Kidney epithelial cell (primary cell): Measurements from ENCODE around the gene ETV5. TPM values are rescaled to one million over a fixed set of nuclear protein-coding genes. Genes with fewer than 3 reads are reported as not detected.

Source experiments
- DNase-seq: peaks from one replicate; pipeline ENCODE4 v3.0.0-alpha.2; 2010; ENCODE audit warnings: low read depth
- H3K27me3 ChIP-seq: 2 replicates; pipeline ENCODE4 v1.6.0; 2011; ENCODE audit warnings: low read length; ENCODE audit not compliant: control insufficient read depth, insufficient read depth
- H3K36me3 ChIP-seq: 2 replicates; pipeline ENCODE4 v1.5.1; 2011; ENCODE audit warnings: low read length; ENCODE audit not compliant: control insufficient read depth, insufficient read depth
- H3K4me3 ChIP-seq: 2 replicates; pipeline ENCODE4 v1.5.1; 2011; ENCODE audit warnings: low read depth, mild to moderate bottlenecking, control low read depth, low read length
- CTCF ChIP-seq: IDR thresholded peaks from 2 replicates; pipeline ENCODE4 v1.5.1; 2011; ENCODE audit warnings: mild to moderate bottlenecking, moderate library complexity, low read length, control low read depth, inconsistent platforms; ENCODE audit not compliant: insufficient read depth, poor library complexity, severe bottlenecking
- total RNA-seq: library from RNA; depleted of rRNA; stranded (reverse); fragments of >200 nt; gene quantifications from 2 replicates; pipeline ENCODE4 v1.2.3, GENCODE V29; 2015

Gene ETV5
- total RNA-seq, 1 donor from 2014 or later: 33.1 TPM

- Histone ChIP-seq H3K27me3 (no peaks in the 10 kb centered on the region), H3K36me3 (no peaks in the 10 kb centered on the region), H3K4me3 (no peak overlapping the region)
- no peak for TF ChIP-seq CTCF
- no peak for DNase-seq
Observed at GRCh38 chr3:186094271-186094670, 14.6 kb downstream of the ETV5 start.

DNA sequence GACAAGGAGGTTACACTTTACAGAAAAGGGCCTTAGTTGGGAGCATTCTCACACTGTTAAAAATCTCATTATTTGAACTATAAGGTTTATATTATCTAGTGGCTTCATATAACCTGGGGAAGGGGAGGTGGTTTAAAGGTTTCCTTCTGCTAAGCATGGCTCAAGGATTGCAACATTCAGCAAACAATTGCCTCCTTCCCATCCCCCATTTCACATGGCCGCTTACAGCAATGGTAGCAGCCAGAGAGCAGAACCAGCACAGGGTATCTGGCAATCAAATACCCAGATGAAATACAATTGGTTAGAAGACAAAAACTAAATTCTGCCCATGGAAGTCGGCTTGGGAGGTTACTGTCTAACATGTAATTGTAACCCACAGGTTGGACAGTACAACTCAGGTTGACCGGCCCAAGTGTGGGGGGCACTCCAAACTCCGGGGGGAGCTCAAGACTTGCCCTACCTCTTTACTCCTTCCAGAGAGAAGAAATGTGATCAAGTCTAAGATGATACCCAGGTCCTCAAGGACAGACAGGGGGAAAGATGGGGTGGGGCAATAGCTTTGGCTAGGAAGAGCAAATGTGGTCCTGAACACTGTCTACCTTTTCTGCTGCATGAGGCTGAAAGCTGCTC is 15.5 kb downstream of the ETV5 start:
- TF ChIP-seq CTCF: peak; percentile 15
- DNase-seq: no peak
- Histone ChIP-seq H3K36me3 (no peaks in the 10 kb centered on the region), H3K27me3 (no peaks in the 10 kb centered on the region), H3K4me3 (no peak overlapping the region)

DNA sequence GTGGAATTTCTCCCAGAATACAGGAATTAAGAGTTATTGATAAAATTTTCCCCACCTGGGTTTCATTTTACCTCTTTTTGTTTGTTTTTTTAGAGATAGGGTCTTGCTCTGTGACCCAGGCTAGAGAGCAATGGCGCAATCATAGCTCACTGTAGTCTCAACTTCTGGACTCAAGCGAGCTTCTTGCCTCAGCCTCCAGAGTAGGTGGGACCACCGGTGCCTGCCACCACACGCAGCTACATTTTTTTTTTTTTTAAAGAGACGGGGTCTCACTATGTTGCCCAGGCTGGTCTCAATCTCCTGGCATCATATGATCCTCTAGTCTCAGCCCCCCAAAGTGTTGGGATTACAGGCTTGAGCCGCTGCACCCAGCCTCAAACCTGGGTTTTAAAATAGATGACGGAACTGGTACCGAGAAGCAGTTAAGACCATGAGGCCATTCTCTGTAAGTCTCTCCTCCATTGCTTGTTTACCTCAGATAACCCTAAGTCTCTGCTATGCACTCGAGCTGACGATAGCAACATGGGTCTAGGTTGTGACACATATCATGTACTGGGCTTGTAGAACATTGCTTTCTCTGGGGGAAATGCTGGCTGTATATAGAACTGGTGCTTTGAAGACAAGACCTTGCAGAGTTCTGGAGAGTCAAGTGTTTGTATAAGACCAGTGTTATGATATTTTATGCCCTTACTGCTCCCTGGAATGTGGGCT is 16.4 kb downstream of the ETV5 start:
- Histone ChIP-seq H3K27me3 (no peaks in the 10 kb centered on the region), H3K36me3 (no peaks in the 10 kb centered on the region), H3K4me3 (no peak overlapping the region)
- DNase-seq: no peak
- no peak for TF ChIP-seq CTCF

GRCh38 chr3:186090901-186091300 is 18.0 kb downstream of the ETV5 start:
- Histone ChIP-seq H3K36me3 (no peaks in the 10 kb centered on the region), H3K4me3 (no peak overlapping the region), H3K27me3 (no peaks in the 10 kb centered on the region)
- TF ChIP-seq CTCF: no peak
- no peak for DNase-seq

GRCh38 chr3:186088335-186088734 is 20.6 kb downstream of the ETV5 start:
- no peaks in the 10 kb centered on the region for H3K27me3 ChIP-seq
- H3K36me3 ChIP-seq: no peaks in the 10 kb centered on the region
- H3K4me3 ChIP-seq: no peak overlapping the region
- no peak for DNase-seq
- TF ChIP-seq CTCF: no peak
